HG03095 (cell line): ENCODE measurements around the gene AGTR1.
"Not testable (repeated sequence)": the region's sequence is repeated elsewhere in the genome, so short reads cannot be mapped to it uniquely, and the experiment has no call there.

Experiments used
- ATAC-seq: cut with Tn5 transposase; IDR thresholded peaks from one replicate; pipeline ENCODE4 v1.9.1; 2021; ENCODE audit warnings: moderate library complexity; ENCODE audit not compliant: unreplicated experiment

The AGTR1 gene

GRCh38 chr3:148757238-148758215 is 59.8 kb downstream of the AGTR1 start:
- no peak for ATAC-seq

- no peak for ATAC-seq
Observed at GRCh38 chr3:148758303-148758884, 60.7 kb downstream of the AGTR1 start.

- ATAC-seq = no peak
Observed at GRCh38 chr3:148759430-148759829, 61.7 kb downstream of the AGTR1 start.

GRCh38 chr3:148763156-148763680 is 65.5 kb downstream of the AGTR1 start:
- no peak for ATAC-seq

- ATAC-seq = no peak
Observed at GRCh38 chr3:148763986-148764935, 66.6 kb downstream of the AGTR1 start.

- ATAC-seq = no peak
Observed at GRCh38 chr3:148772361-148772760, 74.7 kb downstream of the AGTR1 start.

- ATAC-seq = no peak
Observed at GRCh38 chr3:148772835-148773234, 75.1 kb downstream of the AGTR1 start.

GRCh38 chr3:148773805-148774204 is 76.1 kb downstream of the AGTR1 start:
- no peak for ATAC-seq

- ATAC-seq = no peak
Observed at GRCh38 chr3:148778926-148779325, 81.2 kb downstream of the AGTR1 start.

GRCh38 chr3:148785026-148785425 is 87.3 kb downstream of the AGTR1 start:
- ATAC-seq = not testable (repeated sequence)

- ATAC-seq = not testable (repeated sequence)
Observed at GRCh38 chr3:148786159-148786558, 88.5 kb downstream of the AGTR1 start.

GRCh38 chr3:148789146-148789545 is 91.4 kb downstream of the AGTR1 start:
- no peak for ATAC-seq

GRCh38 chr3:148789906-148790305 is 92.2 kb downstream of the AGTR1 start:
- ATAC-seq = no peak

- ATAC-seq = no peak
Observed at GRCh38 chr3:148790370-148790769, 92.7 kb downstream of the AGTR1 start.

- no peak for ATAC-seq
Observed at GRCh38 chr3:148790851-148791735, 93.4 kb downstream of the AGTR1 start.

GRCh38 chr3:148791920-148792319 is 94.2 kb downstream of the AGTR1 start:
- ATAC-seq = no peak

GRCh38 chr3:148792516-148792915 is 94.8 kb downstream of the AGTR1 start:
- no peak for ATAC-seq
